HFFc6 (cell line): ENCODE data around the gene IL20RB. TPM values are rescaled to one million over a fixed set of nuclear protein-coding genes. Genes with fewer than 3 reads are reported as not detected.

Experiments
- DNase-seq: peaks from one replicate; pipeline ENCODE4 v3.0.0-alpha.2; 2018
- H3K27ac Mint-ChIP-seq: 2 replicates; pipeline ENCODE4 v1.8.0; 2020; ENCODE audit warnings: mild to moderate bottlenecking, mixed read lengths
- H3K27me3 Mint-ChIP-seq: 2 replicates; pipeline ENCODE4 v1.8.0; 2021; ENCODE audit warnings: mild to moderate bottlenecking, moderate library complexity, mixed read lengths; ENCODE audit not compliant: insufficient read depth
- H3K36me3 Mint-ChIP-seq: 2 replicates; pipeline ENCODE4 v1.8.0; 2021; ENCODE audit warnings: low read depth, mixed read lengths
- H3K4me1 Mint-ChIP-seq: 2 replicates; pipeline ENCODE4 v1.8.0; 2020; ENCODE audit warnings: low read depth, mixed read lengths
- H3K4me3 Mint-ChIP-seq: 2 replicates; pipeline ENCODE4 v1.8.0; 2020; ENCODE audit warnings: mild to moderate bottlenecking, moderate library complexity, mixed read lengths
- H3K9me3 Mint-ChIP-seq: 2 replicates; pipeline ENCODE4 v1.8.0; 2020; ENCODE audit warnings: mild to moderate bottlenecking, mixed read lengths
- CTCF ChIP-seq: fragments of 200-600 bp; sonication (generic); IDR thresholded peaks from 2 replicates; pipeline ENCODE4 v1.5.0; 2021; ENCODE audit warnings: antibody characterized with exemption, mild to moderate bottlenecking
- total RNA-seq, 6 experiments: library from RNA; stranded (reverse); fragmentation: NEBNext Ultra II Directional; extraction: Animal tissue kit (Norgen Biotek cat#: 25700); gene quantifications; 2 replicates in 1 of 6; 3 replicates in 5 of 6; pipeline ENCODE4 v1.2.3, GENCODE V29; 2021

The IL20RB gene
- total RNA-seq, 6 experiments from 2014 or later = 0.51 to 1.5 (median 0.82) TPM

GRCh38 chr3:136937175-136937574 is 20.6 kb upstream of the IL20RB start:
- H3K36me3 Mint-ChIP-seq = peaks cover 24% of the 10 kb centered on the region

GRCh38 chr3:136937851-136938250 is 19.9 kb upstream of the IL20RB start:
- Mint-ChIP-seq H3K4me3 (no peak overlapping the region), H3K36me3 (peaks cover 29% of the 10 kb centered on the region), H3K9me3 (peaks cover 7% of the 10 kb centered on the region), H3K27ac (peak overlapping the region; percentile 68; the same call in 1 of the 2 replicates), H3K27me3 (peaks cover 1% of the 10 kb centered on the region; the same call in 1 of the 2 replicates), H3K4me1 (peaks cover 44% of the 10 kb centered on the region)
- no peak for DNase-seq
- TF ChIP-seq CTCF = no peak

More at GRCh38 chr3:136937175-136937574, 20.6 kb upstream of the IL20RB start:
- H3K27me3 Mint-ChIP-seq = no peaks in the 10 kb centered on the region; the same call in 1 of the 2 replicates
- no peak overlapping the region for H3K27ac Mint-ChIP-seq
- no peak for DNase-seq
- TF ChIP-seq CTCF = no peak
- peaks cover 7% of the 10 kb centered on the region for H3K9me3 Mint-ChIP-seq
- no peak overlapping the region for H3K4me3 Mint-ChIP-seq
- H3K4me1 Mint-ChIP-seq = peaks cover 41% of the 10 kb centered on the region

- Mint-ChIP-seq H3K4me3 (no peak overlapping the region), H3K36me3 (peaks cover 33% of the 10 kb centered on the region), H3K4me1 (peaks cover 44% of the 10 kb centered on the region), H3K27me3 (peaks cover 1% of the 10 kb centered on the region; the same call in 1 of the 2 replicates), H3K9me3 (peaks cover 7% of the 10 kb centered on the region), H3K27ac (peak overlapping the region; percentile 68)
- no peak for TF ChIP-seq CTCF
- DNase-seq = peak; percentile 39
Observed at GRCh38 chr3:136938334-136938733, 19.4 kb upstream of the IL20RB start.

- Mint-ChIP-seq H3K4me3 (no peak overlapping the region), H3K27me3 (peaks cover 1% of the 10 kb centered on the region; the same call in 1 of the 2 replicates), H3K36me3 (peaks cover 36% of the 10 kb centered on the region), H3K9me3 (peaks cover 7% of the 10 kb centered on the region), H3K4me1 (peaks cover 50% of the 10 kb centered on the region), H3K27ac (peak overlapping the region; percentile 35)
- no peak for TF ChIP-seq CTCF
- DNase-seq = no peak
Observed at GRCh38 chr3:136939489-136939888, 18.3 kb upstream of the IL20RB start.

- H3K4me3 Mint-ChIP-seq = no peak overlapping the region
- H3K4me1 Mint-ChIP-seq = peaks cover 50% of the 10 kb centered on the region
- H3K9me3 Mint-ChIP-seq = peaks cover under 1% of the 10 kb centered on the region; the same call in 1 of the 2 replicates
- TF ChIP-seq CTCF = no peak
- no peak overlapping the region for H3K27ac Mint-ChIP-seq
- H3K27me3 Mint-ChIP-seq = peaks cover 1% of the 10 kb centered on the region; the same call in 1 of the 2 replicates
- peaks cover 29% of the 10 kb centered on the region for H3K36me3 Mint-ChIP-seq
- DNase-seq = no peak
Observed at GRCh38 chr3:136942803-136943202, 15.0 kb upstream of the IL20RB start.

- Mint-ChIP-seq H3K4me3 (no peak overlapping the region), H3K36me3 (peaks cover 28% of the 10 kb centered on the region), H3K27ac (no peak overlapping the region; the same call in 1 of the 2 replicates), H3K4me1 (peaks cover 44% of the 10 kb centered on the region), H3K9me3 (no peaks in the 10 kb centered on the region), H3K27me3 (peaks cover 1% of the 10 kb centered on the region; the same call in 1 of the 2 replicates)
- no peak for TF ChIP-seq CTCF
- no peak for DNase-seq
Observed at GRCh38 chr3:136943436-136943835, 14.3 kb upstream of the IL20RB start.
